Tibial artery (tissue), 4 donors: ENCODE data around the gene HPN.

Source experiments
- DNase-seq, 2 donors: peaks; one replicate each; pipeline ENCODE4 v3.0.0-alpha.2; 2019
- H3K27ac ChIP-seq, 2 donors: fragments of 200-600 bp; sonication (generic) in 1 of 2; 1 replicate in 1 of 2; 2 replicates in 1 of 2; pipeline ENCODE4 v1.5.1; 2018 to 2019; ENCODE audit warnings: mild to moderate bottlenecking in 1 of 2
- H3K27me3 ChIP-seq, 2 donors: fragments of 200-600 bp; sonication (generic) in 1 of 2; one replicate each; pipeline versions ENCODE4 v1.5.1 to v1.6.0; 2016 to 2019
- H3K36me3 ChIP-seq, 3 donors: fragments of 200-600 bp; sonication (generic) in 2 of 3; one replicate each; pipeline ENCODE4 v1.5.1; 2016 to 2019; ENCODE audit warnings: mild to moderate bottlenecking in 2 of 3
- H3K4me1 ChIP-seq, 4 donors: fragments of 200-600 bp; sonication (generic) in 2 of 4; 1 replicate in 3 of 4; 2 replicates in 1 of 4; pipeline ENCODE4 v1.5.1; 2016 to 2019
- H3K4me3 ChIP-seq, 2 donors: fragments of 200-600 bp; sonication (generic) in 1 of 2; 1 replicate in 1 of 2; 2 replicates in 1 of 2; pipeline ENCODE4 v1.5.1; 2018 to 2019; ENCODE audit warnings: mild to moderate bottlenecking in 2 of 2
- H3K9me3 ChIP-seq, 3 donors: fragments of 200-600 bp; sonication (generic) in 1 of 3; one replicate each; pipeline ENCODE4 v1.5.1; 2016 to 2019
- intact Hi-C: fragments of 100-400 bp; cut with DNase I; formaldehyde crosslinking; loops from one replicate; pipeline ENCODE4 v1.15.0; 2023; ENCODE audit warnings: low total_unique reads
- TF ChIP-seq, protein P1 (sequence below), 2 experiments: fragments of 200-600 bp in 1 of 2; fragments of 450-650 bp in 1 of 2; IDR thresholded peaks; one replicate each; pipeline ENCODE4 v1.5.1; 2017 to 2019; ENCODE audit warnings: antibody characterized with exemption in 2 of 2, mild to moderate bottlenecking in 1 of 2, moderate library complexity in 1 of 2

Gene HPN

DNA sequence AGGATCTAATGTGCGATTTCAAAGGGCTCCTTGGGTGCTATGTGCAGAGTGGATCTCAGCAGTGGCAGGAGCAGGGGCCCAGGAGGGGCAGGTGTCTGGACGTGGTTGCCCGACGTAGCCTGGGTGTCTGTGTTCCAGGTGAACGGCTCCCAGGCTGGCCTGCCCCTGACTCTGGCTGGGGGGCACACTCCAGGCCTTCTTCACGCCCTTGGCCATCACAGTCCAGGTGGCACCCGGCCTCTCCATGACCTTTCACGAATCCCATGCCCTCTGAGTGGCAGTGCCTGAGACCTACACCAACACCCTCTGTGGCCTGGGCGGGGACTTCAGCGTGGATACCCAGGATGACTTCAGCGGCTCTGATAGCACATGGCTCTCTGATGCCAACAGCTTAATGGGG, 62.8 kb downstream of the HPN start:
- Histone ChIP-seq H3K27ac (no peak overlapping the region), H3K36me3 (no peaks in the 10 kb centered on the region), H3K9me3 (no peaks in the 10 kb centered on the region), H3K4me3 (no peak overlapping the region), H3K4me1 (no peaks in the 10 kb centered on the region), H3K27me3 (peaks cover 0 to 6% of the 10 kb centered on the region in 2 donors)
- intact Hi-C loops, result no loop called here
- TF ChIP-seq, protein P1, sequence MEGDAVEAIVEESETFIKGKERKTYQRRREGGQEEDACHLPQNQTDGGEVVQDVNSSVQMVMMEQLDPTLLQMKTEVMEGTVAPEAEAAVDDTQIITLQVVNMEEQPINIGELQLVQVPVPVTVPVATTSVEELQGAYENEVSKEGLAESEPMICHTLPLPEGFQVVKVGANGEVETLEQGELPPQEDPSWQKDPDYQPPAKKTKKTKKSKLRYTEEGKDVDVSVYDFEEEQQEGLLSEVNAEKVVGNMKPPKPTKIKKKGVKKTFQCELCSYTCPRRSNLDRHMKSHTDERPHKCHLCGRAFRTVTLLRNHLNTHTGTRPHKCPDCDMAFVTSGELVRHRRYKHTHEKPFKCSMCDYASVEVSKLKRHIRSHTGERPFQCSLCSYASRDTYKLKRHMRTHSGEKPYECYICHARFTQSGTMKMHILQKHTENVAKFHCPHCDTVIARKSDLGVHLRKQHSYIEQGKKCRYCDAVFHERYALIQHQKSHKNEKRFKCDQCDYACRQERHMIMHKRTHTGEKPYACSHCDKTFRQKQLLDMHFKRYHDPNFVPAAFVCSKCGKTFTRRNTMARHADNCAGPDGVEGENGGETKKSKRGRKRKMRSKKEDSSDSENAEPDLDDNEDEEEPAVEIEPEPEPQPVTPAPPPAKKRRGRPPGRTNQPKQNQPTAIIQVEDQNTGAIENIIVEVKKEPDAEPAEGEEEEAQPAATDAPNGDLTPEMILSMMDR (IDR thresholded peaks at IDR 0.05), result no peak
- DNase-seq, result no peak

DNA sequence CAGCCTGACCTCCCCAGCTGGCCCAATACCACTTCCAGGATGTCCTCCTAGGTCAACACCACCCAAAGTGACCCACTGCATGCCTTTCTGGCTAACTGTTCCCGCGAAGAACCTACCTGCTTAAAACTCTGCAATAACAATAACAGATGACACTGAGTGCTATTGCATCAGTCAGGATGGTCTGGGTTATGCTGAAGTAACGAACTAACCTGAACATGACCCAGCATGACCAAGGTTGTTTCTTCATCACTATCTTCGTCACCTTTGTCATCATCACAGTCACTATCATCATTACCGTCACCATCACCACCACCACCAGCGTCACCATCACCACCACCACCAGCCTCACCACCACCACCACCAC, 63.5 kb downstream of the HPN start:
- H3K4me1 ChIP-seq, result no peaks in the 10 kb centered on the region
- no peak overlapping the region for H3K27ac ChIP-seq
- DNase-seq, result no peak
- no peaks in the 10 kb centered on the region for H3K9me3 ChIP-seq
- TF ChIP-seq, protein P1 (IDR thresholded peaks at IDR 0.05), result no peak
- no peak overlapping the region for H3K4me3 ChIP-seq
- intact Hi-C loops, result no loop called here
- peaks cover 0 to 13% of the 10 kb centered on the region in 2 donors for H3K27me3 ChIP-seq
- no peaks in the 10 kb centered on the region for H3K36me3 ChIP-seq

DNA sequence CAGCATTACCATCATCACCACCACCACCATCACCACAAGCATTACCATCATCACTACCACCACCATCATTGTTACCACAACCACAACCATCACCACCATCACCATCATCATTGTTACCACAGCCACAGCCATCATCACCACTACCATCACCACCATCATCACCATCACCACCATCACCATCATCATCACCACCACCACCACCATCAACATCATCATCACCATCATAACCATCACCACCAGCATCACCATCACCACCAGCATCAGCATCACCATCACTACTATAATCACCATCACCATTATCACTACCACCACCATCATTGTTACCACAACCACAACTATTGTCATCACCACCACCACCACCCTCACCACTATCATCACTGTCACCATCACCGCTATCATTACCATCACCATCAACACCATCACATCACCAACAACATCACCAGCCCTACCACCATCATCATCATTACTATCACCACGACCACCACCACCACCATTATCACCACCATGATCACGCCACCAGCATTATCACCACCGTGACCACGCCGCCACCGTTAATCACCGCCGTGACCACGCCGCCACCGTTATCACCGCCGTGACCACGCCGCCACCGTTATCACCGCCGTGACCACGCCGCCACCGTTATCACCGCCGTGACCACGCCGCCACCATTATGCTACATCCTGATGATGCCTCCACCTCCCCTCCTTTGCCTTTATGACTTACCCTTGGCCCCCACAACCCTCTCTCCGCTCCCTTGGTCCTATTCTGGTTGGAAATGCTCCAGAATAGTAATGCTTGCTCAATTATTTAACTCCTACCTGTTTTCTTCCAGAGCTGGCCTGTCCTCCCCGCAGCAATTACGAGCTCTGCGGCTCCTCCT, 64.1 kb downstream of the HPN start:
- TF ChIP-seq, protein P1 (IDR thresholded peaks at IDR 0.05), result no peak
- intact Hi-C loops, result no loop called here
- Histone ChIP-seq H3K9me3 (no peaks in the 10 kb centered on the region), H3K4me3 (no peak overlapping the region), H3K27me3 (peaks cover 0 to 13% of the 10 kb centered on the region in 2 donors), H3K36me3 (no peaks in the 10 kb centered on the region), H3K4me1 (no peaks in the 10 kb centered on the region), H3K27ac (no peak overlapping the region)
- DNase-seq, result no peak

DNA sequence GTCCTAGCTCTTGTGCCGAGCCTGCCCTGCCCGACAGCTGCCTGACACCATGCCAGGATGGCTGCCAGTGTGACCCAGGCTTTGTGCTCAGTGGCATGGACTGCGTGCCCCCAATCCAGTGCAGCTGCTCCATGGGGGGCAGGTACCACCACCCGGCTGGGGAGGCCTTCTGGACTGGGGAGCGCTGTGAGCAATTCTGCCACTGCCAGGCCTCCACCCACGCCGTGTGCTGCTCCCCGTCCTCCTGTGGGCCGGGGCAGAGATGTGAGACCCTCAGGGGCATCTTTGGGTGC, 64.7 kb downstream of the HPN start:
- no peaks in the 10 kb centered on the region for H3K4me1 ChIP-seq
- TF ChIP-seq, protein P1 (IDR thresholded peaks at IDR 0.05), result no peak
- no peaks in the 10 kb centered on the region for H3K36me3 ChIP-seq
- peaks cover 0 to 10% of the 10 kb centered on the region in 2 donors for H3K27me3 ChIP-seq
- intact Hi-C loops, result no loop called here
- H3K9me3 ChIP-seq, result no peaks in the 10 kb centered on the region
- H3K4me3 ChIP-seq, result no peak overlapping the region
- DNase-seq, result no peak
- H3K27ac ChIP-seq, result no peak overlapping the region

DNA sequence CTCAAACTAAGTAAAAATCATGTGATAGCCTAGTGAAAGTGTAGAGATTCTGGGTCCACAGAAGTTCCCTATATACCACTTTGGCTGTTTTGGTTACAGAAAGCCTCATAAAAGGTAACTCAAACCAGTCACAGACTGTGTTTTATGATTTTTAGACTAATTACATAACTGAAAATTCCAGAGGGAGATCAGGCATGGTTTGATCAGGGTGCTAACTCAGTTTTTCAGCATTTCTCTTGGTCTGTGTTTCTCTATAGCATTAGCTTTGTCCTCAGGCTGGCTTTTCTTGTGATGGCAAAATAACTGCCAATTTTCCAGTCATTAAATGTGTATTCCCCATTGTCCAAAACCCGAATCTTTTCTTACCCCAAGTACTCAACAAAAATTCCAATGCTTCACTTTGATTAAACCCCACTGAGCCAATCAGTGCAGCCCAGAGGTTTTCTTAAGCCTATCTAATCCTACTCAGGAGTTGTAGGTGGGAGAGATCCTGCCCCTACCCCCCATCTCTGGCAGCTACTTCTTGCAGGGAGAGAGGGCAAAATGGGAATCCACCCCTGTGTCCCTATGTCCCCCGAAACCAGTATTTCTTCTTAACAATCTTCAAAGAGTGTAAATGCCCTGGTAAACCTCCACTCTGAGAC, 65.5 kb downstream of the HPN start:
- Histone ChIP-seq H3K4me3 (no peak overlapping the region), H3K27ac (no peak overlapping the region), H3K9me3 (no peaks in the 10 kb centered on the region), H3K27me3 (peaks cover 0 to 10% of the 10 kb centered on the region in 2 donors), H3K4me1 (no peaks in the 10 kb centered on the region), H3K36me3 (no peaks in the 10 kb centered on the region)
- DNase-seq, result no peak
- TF ChIP-seq, protein P1 (IDR thresholded peaks at IDR 0.05), result no peak
- intact Hi-C loops, result no loop called here
